Measurements from ENCODE around the gene HDDC3. TPM values are rescaled to one million over a fixed set of nuclear protein-coding genes. Genes with fewer than 3 reads are reported as not detected.

The HDDC3 gene
- total RNA-seq, 2 experiments from 2014 or later = 31.8 to 38.6 TPM

GRCh38 chr15:90960298-90961091, 28.1 kb upstream of the HDDC3 start:
- peaks cover 11% of the 10 kb centered on the region for H3K4me1 ChIP-seq (ENCODE audit: insufficient read depth, low read length, poor library complexity, severe bottlenecking)
- H4K20me1 ChIP-seq (ENCODE audit: insufficient read depth, low read length) = no peaks in the 10 kb centered on the region; the same call in 1 of the 2 replicates
- H3K4me2 ChIP-seq (ENCODE audit: low read length) = no peak overlapping the region
- TF ChIP-seq CTCF (conservative IDR thresholded peaks at IDR 0.05; ENCODE audit: low read length) (no peak), EZH2phosphoT487 (IDR thresholded peaks at IDR 0.05; ENCODE audit: borderline replicate concordance, low read depth, low read length) (no peak)
- ChIA-PET CTCF (ENCODE audit: unreplicated experiment) (no interaction called here), POLR2A (interaction anchor here (0.7 to 2.1 kb wide), 3 partner anchors 28 to 67 kb away, joined by 3 to 5 read pairs (median 4); partner anchors contain the start of gene HDDC3)
- H3K9me3 ChIP-seq (ENCODE audit: low read length) = no peaks in the 10 kb centered on the region
- DNase-seq (ENCODE audit: low spot score) = no peak
- no TSS peak for BruUV-seq (replicated peaks)
- H3K79me2 ChIP-seq (ENCODE audit: insufficient read depth, low read depth, low read length) = peaks cover 10% of the 10 kb centered on the region
- H3K4me3 ChIP-seq (ENCODE audit: low read depth, low read length, poor library complexity, severe bottlenecking) = no peak overlapping the region
- H2AFZ ChIP-seq (ENCODE audit: low read length) = no peak overlapping the region
- peaks cover 81% of the 10 kb centered on the region for H3K36me3 ChIP-seq (ENCODE audit: insufficient read depth, low read length)
- H3K9me2 ChIP-seq (ENCODE audit: insufficient read depth, low read length) = no peaks in the 10 kb centered on the region
- intact Hi-C loops (cut with micrococcal nuclease; ENCODE audit: unreplicated experiment) = no loop called here
- no peak overlapping the region for H3K27ac ChIP-seq (ENCODE audit: low read depth, low read length, poor library complexity, severe bottlenecking)

- Histone ChIP-seq H3K4me2 (ENCODE audit: low read length) (no peak overlapping the region), H3K79me2 (ENCODE audit: insufficient read depth, low read depth, low read length) (peaks cover 12% of the 10 kb centered on the region), H3K9me2 (ENCODE audit: insufficient read depth, low read length) (no peaks in the 10 kb centered on the region), H3K4me3 (ENCODE audit: low read depth, low read length, poor library complexity, severe bottlenecking) (no peak overlapping the region), H3K9me3 (ENCODE audit: low read length) (no peaks in the 10 kb centered on the region), H3K36me3 (ENCODE audit: insufficient read depth, low read length) (peaks cover 75% of the 10 kb centered on the region), H3K4me1 (ENCODE audit: insufficient read depth, low read length, poor library complexity, severe bottlenecking) (peaks cover 11% of the 10 kb centered on the region), H4K20me1 (ENCODE audit: insufficient read depth, low read length) (no peaks in the 10 kb centered on the region; the same call in 1 of the 2 replicates), H2AFZ (ENCODE audit: low read length) (no peak overlapping the region), H3K27ac (ENCODE audit: low read depth, low read length, poor library complexity, severe bottlenecking) (no peak overlapping the region)
- intact Hi-C loops (cut with micrococcal nuclease; ENCODE audit: unreplicated experiment) = no loop called here
- no peak for TF ChIP-seq EZH2phosphoT487 (IDR thresholded peaks at IDR 0.05; ENCODE audit: borderline replicate concordance, low read depth, low read length)
- TF ChIP-seq CTCF (conservative IDR thresholded peaks at IDR 0.05; ENCODE audit: low read length) = no peak
- no TSS peak for BruUV-seq (replicated peaks)
- ChIA-PET CTCF (ENCODE audit: unreplicated experiment) (no interaction called here), POLR2A (interaction anchor here (1.0 to 2.1 kb wide), 3 partner anchors 27 to 67 kb away, joined by 3 to 5 read pairs (median 4); partner anchors contain the start of gene HDDC3)
- no peak for DNase-seq (ENCODE audit: low spot score)
Observed at GRCh38 chr15:90959894-90960293, 27.5 kb upstream of the HDDC3 start.
